ENCODE results near the gene REN.

Gene REN

DNA sequence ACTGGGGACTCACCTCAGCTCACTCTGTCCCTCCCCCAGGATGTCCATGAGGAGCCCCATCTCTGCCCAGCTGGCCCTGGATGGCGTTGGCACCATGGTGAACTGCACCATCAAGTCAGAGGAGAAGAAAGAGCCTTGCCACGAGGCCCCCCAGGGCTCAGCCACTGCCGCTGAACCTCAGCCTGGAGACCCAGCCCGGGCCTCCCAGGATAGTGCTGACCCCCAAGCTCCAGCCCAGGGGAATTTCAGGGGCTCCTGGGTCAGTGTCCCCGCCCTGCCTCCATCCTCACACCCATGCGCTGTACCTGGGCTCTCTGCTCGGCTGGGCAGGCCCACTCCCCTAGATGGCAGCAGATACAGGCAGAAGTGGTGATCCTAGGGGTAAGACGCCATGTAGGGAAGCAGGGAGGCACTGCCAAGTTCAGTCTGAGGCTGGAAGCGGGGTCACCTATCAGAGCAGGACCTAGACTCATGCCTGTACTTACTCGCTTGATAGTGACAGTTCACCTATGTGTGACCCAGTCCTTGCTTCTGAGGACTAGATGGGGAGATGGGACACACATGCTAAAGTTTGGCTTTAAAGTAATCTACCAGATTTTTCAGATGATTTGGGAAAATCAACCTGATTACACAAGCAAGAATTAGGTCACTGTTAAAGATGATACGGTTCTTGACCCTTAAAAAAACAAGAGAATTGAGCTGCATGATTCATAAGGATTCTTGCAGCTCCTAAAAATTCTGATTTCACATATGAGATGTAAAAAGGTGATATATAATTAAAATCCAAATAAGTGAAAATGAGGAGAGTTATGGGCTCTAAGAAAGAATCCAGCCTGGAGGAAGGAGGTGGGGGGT lies 53.0 kb downstream of the REN start:
- DNase-seq (ENCODE audit: insufficient read length, low spot score) (no peak), FAIRE-seq (no peak)

GRCh38 chr1:204110894-204111633 lies 55.1 kb downstream of the REN start:
- FAIRE-seq (no peak), DNase-seq (ENCODE audit: insufficient read length, low spot score) (no peak)

- FAIRE-seq: no peak
These were observed 57.6 kb downstream of the REN start for GRCh38 chr1:204108312-204109141.

DNA sequence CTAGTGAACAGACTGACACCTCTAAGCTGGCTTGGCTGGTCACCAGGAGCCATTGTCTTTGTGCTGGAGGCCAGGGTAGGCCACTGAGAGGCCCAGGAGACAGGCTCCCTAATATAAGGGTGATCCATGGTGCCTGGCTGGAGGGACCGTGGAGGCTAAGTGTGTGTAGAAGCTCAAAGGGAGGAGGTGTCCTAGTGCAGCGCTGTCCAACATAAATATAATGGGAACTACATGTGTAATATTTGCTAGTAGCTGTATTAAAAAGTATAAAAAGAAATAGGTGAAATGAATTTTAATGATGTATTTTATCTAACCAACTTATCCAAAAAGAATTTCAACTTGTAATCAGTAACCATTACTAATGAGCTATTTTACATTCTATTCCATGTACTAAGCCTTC lies 58.2 kb downstream of the REN start:
- DNase-seq (ENCODE audit: insufficient read length, low spot score): no peak
- FAIRE-seq: no peak

More at GRCh38 chr1:204108312-204109141, 57.6 kb downstream of the REN start:
- DNase-seq (ENCODE audit: insufficient read length, low spot score): no peak

GRCh38 chr1:204106825-204107224 lies 59.3 kb downstream of the REN start:
- DNase-seq (ENCODE audit: insufficient read length, low spot score): no peak
- no peak for FAIRE-seq

DNA sequence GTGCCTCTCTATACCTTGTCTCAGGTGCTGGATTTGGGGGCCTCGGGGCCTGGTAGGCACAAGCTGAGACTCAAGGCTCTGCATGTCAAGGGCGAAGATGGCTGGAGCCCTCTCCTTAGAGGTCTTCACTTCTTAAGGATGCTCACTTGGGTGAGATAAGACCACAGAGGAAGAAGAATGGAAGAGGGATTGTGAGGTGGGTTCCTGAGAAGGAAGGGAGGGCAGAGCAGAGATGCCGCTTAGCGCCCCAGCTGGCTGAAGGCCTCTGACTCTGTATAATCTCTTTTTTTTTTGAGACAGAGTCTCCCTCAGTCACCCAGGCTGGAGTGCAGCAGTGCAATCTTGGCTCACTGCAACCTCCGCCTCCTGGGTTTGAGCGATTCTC lies 61.0 kb downstream of the REN start:
- DNase-seq (ENCODE audit: insufficient read length, low spot score) (no peak), FAIRE-seq (no peak)

Measured in GM19239 (cell line).